ENCODE results near the gene LAMB1. TPM values are rescaled to one million over a fixed set of nuclear protein-coding genes. Genes with fewer than 3 reads are reported as not detected.

LAMB1 gene
- total and polyA plus RNA-seq, 2 of the 13 experiments (the other 11 are each of a cell fraction or from before 2014, with no cell fraction given) = 109 to 124 TPM

- Histone ChIP-seq H3K4me1 (ENCODE audit: insufficient read depth, low read length) (no peaks in the 10 kb centered on the region), H3K27ac (ENCODE audit: extremely low read length, insufficient read depth, low read length) (no peak overlapping the region), H4K20me1 (ENCODE audit: insufficient read depth, low read length) (no peaks in the 10 kb centered on the region), H3K4me2 (ENCODE audit: low read depth, low read length) (no peak overlapping the region), H3K79me2 (ENCODE audit: insufficient read depth, low read length) (peaks cover 2% of the 10 kb centered on the region), H3K36me3 (replicated peaks in 1 of 2; ENCODE audit: control insufficient read depth in 1 of 2, insufficient read depth in 2 of 2, low read length in 2 of 2) (peaks cover 13 to 45% of the 10 kb centered on the region in 2 experiments; a peak in 4 of 5 replicates), H2AFZ (ENCODE audit: low read length) (no peak overlapping the region), H3K27me3 (ENCODE audit: control insufficient read depth in 1 of 2, insufficient read depth in 2 of 2, low read length in 2 of 2) (no peaks in the 10 kb centered on the region), H3K9me3 (ENCODE audit: low read length) (no peaks in the 10 kb centered on the region), H3K9ac (ENCODE audit: insufficient read depth, low read depth, low read length) (no peak overlapping the region), H3K4me3 (replicated peaks in 1 of 3; ENCODE audit: insufficient read depth in 1 of 3, low read depth in 2 of 3, low read length in 3 of 3) (no peak overlapping the region)
- intact Hi-C loops (cut with micrococcal nuclease; ENCODE audit: unreplicated experiment) (no loop called here), in situ Hi-C loops (cut with HindIII; ENCODE audit: extremely low pct_ligation_motif_present, low pct_unique_long_range_greater_than_20kb) (no loop called here)
- TF ChIP-seq ZGPAT (CRISPR knock-in tag; IDR thresholded peaks at IDR 0.05) (no peak), ZNF792 (CRISPR knock-in tag; IDR thresholded peaks at IDR 0.05) (no peak), ZEB1 (IDR thresholded peaks at IDR 0.05; ENCODE audit: insufficient replicate concordance, low read depth) (no peak), ZNF567 (CRISPR knock-in tag; IDR thresholded peaks at IDR 0.05; ENCODE audit: borderline replicate concordance) (no peak), ZC3H13 (CRISPR knock-in tag; IDR thresholded peaks at IDR 0.05) (no peak)
- no peak for DNase-seq (ENCODE audit: low spot score)
- ChIA-PET CTCF (ENCODE audit: low intra/inter-chr PET ratio, low total read pairs) (no interaction called here), POLR2A (no interaction called here)
- no peak for FAIRE-seq
- WGBS (ENCODE audit: low lambda C conversion rate) = 97% methylated on average over 3 of the region's 3 CpGs
- no TSS peak for BruUV-seq (replicated peaks)
- ATAC-seq = no peak
These were observed 85.0 kb downstream of the LAMB1 start for GRCh38 chr7:107917763-107918651.

GRCh38 chr7:107915541-107915940 lies 87.4 kb downstream of the LAMB1 start:
- no peak overlapping the region for H2AFZ ChIP-seq (ENCODE audit: low read length)
- no peaks in the 10 kb centered on the region for H3K4me1 ChIP-seq (ENCODE audit: insufficient read depth, low read length)
- FAIRE-seq (no peak), DNase-seq (ENCODE audit: low spot score) (no peak), ATAC-seq (no peak)
- no TSS peak for BruUV-seq (replicated peaks)
- H3K27me3 ChIP-seq (ENCODE audit: control insufficient read depth in 1 of 2, insufficient read depth in 2 of 2, low read length in 2 of 2) = no peaks in the 10 kb centered on the region
- peaks cover 13 to 61% of the 10 kb centered on the region in 2 experiments for H3K36me3 ChIP-seq (replicated peaks in 1 of 2; ENCODE audit: control insufficient read depth in 1 of 2, insufficient read depth in 2 of 2, low read length in 2 of 2)
- no peak for TF ChIP-seq TSC22D2 (CRISPR knock-in tag; IDR thresholded peaks at IDR 0.05; ENCODE audit: borderline replicate concordance)
- no peak for TF ChIP-seq KLF15 (CRISPR knock-in tag; IDR thresholded peaks at IDR 0.05; ENCODE audit: borderline replicate concordance)
- TF ChIP-seq PHF8 (CRISPR knock-in tag; IDR thresholded peaks at IDR 0.05) = no peak
- no peak for TF ChIP-seq ZBTB38 (CRISPR knock-in tag; IDR thresholded peaks at IDR 0.05)
- TF ChIP-seq ZNF30 (CRISPR knock-in tag; IDR thresholded peaks at IDR 0.05) = no peak
- no peak for TF ChIP-seq ZNF24 (IDR thresholded peaks at IDR 0.05)
- TF ChIP-seq EZH2 (conservative IDR thresholded peaks at IDR 0.05; ENCODE audit: low read depth, low read length) = no peak
- TF ChIP-seq ZFP36L1 (CRISPR knock-in tag; IDR thresholded peaks at IDR 0.05) = no peak
- no peak for TF ChIP-seq GTF3A (CRISPR knock-in tag; conservative IDR thresholded peaks at IDR 0.05)
- TF ChIP-seq EP300 (IDR thresholded peaks at IDR 0.05; ENCODE audit: low read depth in 2 of 2, low read length in 2 of 2) = no peak
- TF ChIP-seq EP300 (CRISPR knock-in tag; IDR thresholded peaks at IDR 0.05; ENCODE audit: borderline replicate concordance) = no peak
- no peak for TF ChIP-seq DNMT1 (CRISPR knock-in tag; IDR thresholded peaks at IDR 0.05)
- TF ChIP-seq CERS6 (CRISPR knock-in tag; IDR thresholded peaks at IDR 0.05) = no peak
- no peak overlapping the region for H3K4me3 ChIP-seq (replicated peaks in 1 of 3; ENCODE audit: insufficient read depth in 1 of 3, low read depth in 2 of 3, low read length in 3 of 3)
- H3K9me3 ChIP-seq (ENCODE audit: low read length) = no peaks in the 10 kb centered on the region
- no peak overlapping the region for H3K4me2 ChIP-seq (ENCODE audit: low read depth, low read length)
- in situ Hi-C loops (cut with HindIII; ENCODE audit: extremely low pct_ligation_motif_present, low pct_unique_long_range_greater_than_20kb) = no loop called here
- intact Hi-C loops (cut with micrococcal nuclease; ENCODE audit: unreplicated experiment) = no loop called here
- ChIA-PET CTCF (ENCODE audit: low intra/inter-chr PET ratio, low total read pairs) (no interaction called here), POLR2A (no interaction called here)
- H3K79me2 ChIP-seq (ENCODE audit: insufficient read depth, low read length) = peaks cover 2% of the 10 kb centered on the region
- no peaks in the 10 kb centered on the region for H4K20me1 ChIP-seq (ENCODE audit: insufficient read depth, low read length)
- no peak overlapping the region for H3K27ac ChIP-seq (ENCODE audit: extremely low read length, insufficient read depth, low read length)
- 99% methylated on average over 2 of the region's 2 CpGs for WGBS (ENCODE audit: low lambda C conversion rate)
- H3K9ac ChIP-seq (ENCODE audit: insufficient read depth, low read depth, low read length) = no peak overlapping the region

All from HepG2 (cell line).